ES-I3 (cell line): Measurements from ENCODE around the gene PCNX2.

Experiments
- H3K36me3 ChIP-seq: 2 replicates; pipeline ENCODE4 v1.6.1; 2013; ENCODE audit warnings: mild to moderate bottlenecking, low read length, control low read depth, moderate library complexity; ENCODE audit not compliant: insufficient read depth
- H3K4me1 ChIP-seq: 2 replicates; pipeline ENCODE4 v1.6.1; 2013; ENCODE audit warnings: mild to moderate bottlenecking, control low read depth, low read length; ENCODE audit not compliant: insufficient read depth
- H3K9ac ChIP-seq: 2 replicates; pipeline ENCODE4 v1.6.1; 2013; ENCODE audit warnings: low read depth, mild to moderate bottlenecking, low read length, moderate library complexity
- H3K9me3 ChIP-seq: 2 replicates; pipeline ENCODE4 v1.6.1; 2013; ENCODE audit warnings: mild to moderate bottlenecking, low read length, moderate library complexity; ENCODE audit not compliant: control insufficient read depth, insufficient read depth

Gene PCNX2

GRCh38 chr1:232987046-232987773, 308.3 kb downstream of the PCNX2 start:
- no peaks in the 10 kb centered on the region; the same call in 1 of the 2 replicates for H3K36me3 ChIP-seq
- H3K9me3 ChIP-seq: no peaks in the 10 kb centered on the region
- H3K9ac ChIP-seq: no peak overlapping the region
- H3K4me1 ChIP-seq: no peaks in the 10 kb centered on the region

- Histone ChIP-seq H3K36me3 (no peaks in the 10 kb centered on the region; the same call in 1 of the 2 replicates), H3K9me3 (no peaks in the 10 kb centered on the region), H3K9ac (no peak overlapping the region), H3K4me1 (no peaks in the 10 kb centered on the region)
Observed at GRCh38 chr1:232986527-232986922, 309.0 kb downstream of the PCNX2 start.

GRCh38 chr1:232985882-232986526, 309.5 kb downstream of the PCNX2 start:
- Histone ChIP-seq H3K9me3 (no peaks in the 10 kb centered on the region), H3K4me1 (no peaks in the 10 kb centered on the region), H3K36me3 (no peaks in the 10 kb centered on the region; the same call in 1 of the 2 replicates), H3K9ac (no peak overlapping the region)

- Histone ChIP-seq H3K9me3 (no peaks in the 10 kb centered on the region), H3K36me3 (no peaks in the 10 kb centered on the region; the same call in 1 of the 2 replicates), H3K4me1 (no peaks in the 10 kb centered on the region), H3K9ac (no peak overlapping the region)
Observed at GRCh38 chr1:232984577-232985425, 310.7 kb downstream of the PCNX2 start.

GRCh38 chr1:232983817-232984567, 311.5 kb downstream of the PCNX2 start:
- no peaks in the 10 kb centered on the region for H3K9me3 ChIP-seq
- no peak overlapping the region for H3K9ac ChIP-seq
- no peaks in the 10 kb centered on the region for H3K4me1 ChIP-seq
- no peaks in the 10 kb centered on the region; the same call in 1 of the 2 replicates for H3K36me3 ChIP-seq

GRCh38 chr1:232983375-232983774, 312.1 kb downstream of the PCNX2 start:
- Histone ChIP-seq H3K4me1 (no peaks in the 10 kb centered on the region), H3K36me3 (no peaks in the 10 kb centered on the region; the same call in 1 of the 2 replicates), H3K9me3 (no peaks in the 10 kb centered on the region), H3K9ac (no peak overlapping the region)

- Histone ChIP-seq H3K4me1 (no peaks in the 10 kb centered on the region), H3K9ac (no peak overlapping the region), H3K9me3 (no peaks in the 10 kb centered on the region), H3K36me3 (no peaks in the 10 kb centered on the region; the same call in none of the 2 replicates)
Observed at GRCh38 chr1:232982238-232982944, 313.1 kb downstream of the PCNX2 start.

GRCh38 chr1:232980986-232981560, 314.5 kb downstream of the PCNX2 start:
- Histone ChIP-seq H3K4me1 (no peaks in the 10 kb centered on the region), H3K36me3 (peaks cover 8% of the 10 kb centered on the region), H3K9ac (no peak overlapping the region), H3K9me3 (no peaks in the 10 kb centered on the region)

GRCh38 chr1:232980355-232980978, 315.1 kb downstream of the PCNX2 start:
- Histone ChIP-seq H3K9ac (no peak overlapping the region), H3K4me1 (no peaks in the 10 kb centered on the region), H3K36me3 (peaks cover 8% of the 10 kb centered on the region; the same call in 1 of the 2 replicates), H3K9me3 (no peaks in the 10 kb centered on the region)

GRCh38 chr1:232979558-232979957, 316.0 kb downstream of the PCNX2 start:
- no peaks in the 10 kb centered on the region for H3K9me3 ChIP-seq
- no peaks in the 10 kb centered on the region for H3K4me1 ChIP-seq
- H3K36me3 ChIP-seq: peaks cover 8% of the 10 kb centered on the region; the same call in 1 of the 2 replicates
- H3K9ac ChIP-seq: no peak overlapping the region

GRCh38 chr1:232978815-232979214, 316.7 kb downstream of the PCNX2 start:
- Histone ChIP-seq H3K9ac (no peak overlapping the region), H3K9me3 (peaks cover 4% of the 10 kb centered on the region; the same call in 1 of the 2 replicates), H3K36me3 (peaks cover 8% of the 10 kb centered on the region; the same call in 1 of the 2 replicates), H3K4me1 (no peaks in the 10 kb centered on the region)

GRCh38 chr1:232978091-232978634, 317.4 kb downstream of the PCNX2 start:
- H3K36me3 ChIP-seq: peaks cover 10% of the 10 kb centered on the region
- H3K9ac ChIP-seq: no peak overlapping the region
- peaks cover 4% of the 10 kb centered on the region; the same call in 1 of the 2 replicates for H3K9me3 ChIP-seq
- H3K4me1 ChIP-seq: no peaks in the 10 kb centered on the region
